HG02884 (cell line): ENCODE measurements around the gene TNS4.

Experiments used
- ATAC-seq: cut with Tn5 transposase; IDR thresholded peaks from one replicate; pipeline ENCODE4 v1.9.1; 2021; ENCODE audit warnings: mild to moderate bottlenecking, moderate library complexity; ENCODE audit not compliant: unreplicated experiment

TNS4 gene

GRCh38 chr17:40517286-40517662, 15.9 kb upstream of the TNS4 start:
- ATAC-seq: no peak

GRCh38 chr17:40516581-40517285, 15.3 kb upstream of the TNS4 start:
- no peak for ATAC-seq

- no peak for ATAC-seq
These were observed 14.1 kb upstream of the TNS4 start for GRCh38 chr17:40515491-40516041.

GRCh38 chr17:40515011-40515410, 13.6 kb upstream of the TNS4 start:
- ATAC-seq: no peak

GRCh38 chr17:40514013-40514875, 12.8 kb upstream of the TNS4 start:
- ATAC-seq: no peak

- no peak for ATAC-seq
These were observed 10.3 kb upstream of the TNS4 start for GRCh38 chr17:40511667-40512220.

- no peak for ATAC-seq
These were observed 9.7 kb upstream of the TNS4 start for GRCh38 chr17:40511136-40511535.

GRCh38 chr17:40510328-40510648, 8.9 kb upstream of the TNS4 start:
- no peak for ATAC-seq

GRCh38 chr17:40509626-40510327, 8.4 kb upstream of the TNS4 start:
- ATAC-seq: no peak

GRCh38 chr17:40506786-40507185, 5.4 kb upstream of the TNS4 start:
- no peak for ATAC-seq

GRCh38 chr17:40503154-40503553, 1.7 kb upstream of the TNS4 start:
- ATAC-seq: no peak

GRCh38 chr17:40502716-40503115, 1.3 kb upstream of the TNS4 start:
- ATAC-seq: no peak

GRCh38 chr17:40500709-40501108, 714 bp downstream of the TNS4 start:
- ATAC-seq: no peak

GRCh38 chr17:40500190-40500589, 1.2 kb downstream of the TNS4 start:
- ATAC-seq: no peak

GRCh38 chr17:40499551-40500189, 1.8 kb downstream of the TNS4 start:
- no peak for ATAC-seq

GRCh38 chr17:40498281-40499084, 2.9 kb downstream of the TNS4 start:
- no peak for ATAC-seq

- no peak for ATAC-seq
These were observed 3.7 kb downstream of the TNS4 start for GRCh38 chr17:40497695-40498094.

GRCh38 chr17:40496634-40497420, 4.6 kb downstream of the TNS4 start:
- no peak for ATAC-seq

- ATAC-seq: no peak
These were observed 5.3 kb downstream of the TNS4 start for GRCh38 chr17:40496170-40496569.
